ENCODE results near the gene ILK.

Gene ILK

DNA sequence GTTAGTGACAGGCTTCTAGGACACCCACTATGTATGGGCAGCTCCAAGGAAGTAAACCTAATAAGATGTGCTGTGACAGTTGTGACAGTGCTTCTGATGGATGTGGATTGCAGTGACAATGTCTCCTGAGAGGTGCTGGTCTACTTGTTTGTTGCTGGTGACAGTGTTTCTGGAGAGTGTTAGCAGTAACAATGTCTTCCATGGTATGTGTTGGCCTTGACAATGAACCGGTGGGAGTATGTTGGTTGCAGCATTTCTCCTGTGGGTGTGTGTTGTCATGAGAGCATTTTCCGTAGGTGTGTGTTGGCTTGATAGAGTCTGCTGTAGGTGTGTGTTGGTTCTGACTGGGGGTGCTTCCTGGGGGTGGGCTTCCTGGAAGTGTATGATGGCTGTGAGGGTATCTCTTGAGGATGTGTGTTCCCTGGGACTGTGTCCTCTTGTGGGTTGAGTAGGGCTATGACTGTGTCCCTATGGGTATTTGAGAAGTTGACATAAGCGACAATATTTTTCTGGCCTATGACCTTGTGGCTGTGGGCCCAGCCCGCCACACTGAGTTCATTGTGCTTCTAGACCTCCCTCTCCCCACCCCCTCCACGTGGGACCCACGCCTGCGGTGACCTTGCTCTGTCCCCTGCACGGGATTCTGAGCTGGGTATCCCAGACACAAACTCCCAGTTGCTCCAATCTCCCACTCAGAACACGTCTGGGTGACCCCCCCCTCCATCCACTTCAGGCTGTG, 50.9 kb downstream of the ILK start:
- no peak for DNase-seq (ENCODE audit: extremely low read depth in 1 of 2, low read depth in 1 of 2)

- peak in 1 of 2 donors; percentile 14 for DNase-seq (ENCODE audit: extremely low read depth in 1 of 2, low read depth in 1 of 2)
Observed at GRCh38 chr11:6655020-6655789, 51.6 kb downstream of the ILK start.

DNA sequence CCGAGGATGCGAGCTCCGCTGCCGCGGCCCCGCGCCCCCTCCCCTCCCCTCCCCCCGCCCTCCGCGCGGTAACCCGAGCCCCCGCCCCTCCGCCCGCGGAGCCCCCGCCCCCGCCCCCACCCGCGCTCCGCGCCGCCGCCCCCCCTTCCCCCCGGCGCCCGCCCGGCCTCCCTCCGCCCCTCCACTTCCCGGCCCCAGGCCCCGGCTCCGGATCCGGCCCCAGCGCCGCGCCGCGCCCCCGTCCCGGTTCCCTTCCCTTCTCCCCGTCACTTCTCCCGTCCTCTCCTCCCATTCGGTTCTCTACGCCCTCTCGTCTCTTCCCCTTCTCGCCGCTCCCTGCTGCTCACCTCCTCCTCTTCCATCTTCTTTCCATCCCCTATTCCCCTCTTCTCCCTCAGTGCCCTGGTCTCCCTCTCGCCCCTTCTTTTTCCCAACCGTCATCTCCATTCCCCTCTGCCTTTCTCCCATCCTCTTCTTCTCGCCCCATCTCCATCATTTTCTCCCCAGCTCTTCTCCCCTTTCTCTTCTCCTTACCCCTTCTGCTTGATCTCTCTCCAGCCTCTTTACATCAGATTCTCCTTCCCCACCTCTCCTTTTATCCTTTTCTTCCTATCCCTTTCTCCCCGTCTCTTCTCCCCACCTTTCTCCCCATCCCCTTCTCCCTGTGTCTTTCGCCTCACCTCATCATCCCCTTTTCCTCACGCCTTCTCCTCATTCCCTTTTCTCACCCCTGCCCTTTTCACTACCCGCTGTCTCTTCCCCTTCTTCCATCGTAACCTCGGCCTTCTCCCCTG, 52.4 kb downstream of the ILK start, which contains the start of gene DCHS1:
TSS of gene DCHS1 (minus strand) at position 20 of the 794 bp plus-strand sequence. CDS start 14,196 bp downstream, outside the sequence.
- DNase-seq (ENCODE audit: extremely low read depth in 1 of 2, low read depth in 1 of 2) = no peak

DNA sequence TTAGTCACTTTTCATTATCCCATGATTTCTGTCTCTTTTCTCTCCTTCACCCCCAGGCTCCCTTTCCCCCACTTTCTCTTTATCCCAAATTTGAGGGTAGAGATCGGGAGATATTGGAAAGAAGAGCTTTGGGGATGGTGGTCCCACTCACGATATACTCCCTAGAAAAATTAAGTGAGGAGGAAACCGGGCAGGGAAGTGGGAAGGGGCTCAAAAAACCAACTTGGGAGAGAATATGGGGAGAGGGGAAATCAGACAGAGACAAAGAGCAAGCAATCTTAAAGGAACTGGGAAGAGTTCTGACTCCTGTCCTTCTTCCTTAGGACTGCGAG, 53.0 kb downstream of the ILK start:
- DNase-seq (ENCODE audit: extremely low read depth in 1 of 2, low read depth in 1 of 2) = no peak

- DNase-seq (ENCODE audit: extremely low read depth in 1 of 2, low read depth in 1 of 2) = no peak
Observed at GRCh38 chr11:6656936-6657335, 53.4 kb downstream of the ILK start.

DNA sequence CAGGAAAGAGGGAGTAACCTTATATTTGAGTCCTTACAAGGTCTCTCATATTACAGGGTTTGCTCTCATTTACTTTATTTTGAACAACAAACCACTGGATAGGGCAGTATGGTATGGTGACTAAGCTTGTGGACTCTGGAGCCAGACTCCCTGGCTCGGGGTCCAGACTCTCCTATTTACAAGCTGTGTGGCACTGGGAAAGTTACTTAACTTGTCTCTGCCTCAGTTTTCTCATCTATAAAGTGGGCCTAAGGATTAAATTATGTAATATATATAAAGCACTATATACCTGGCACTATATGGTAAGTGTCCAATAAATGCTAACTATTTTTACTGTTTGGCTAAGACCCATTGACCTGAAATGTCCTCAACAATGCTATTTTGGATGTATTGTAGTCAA, 53.8 kb downstream of the ILK start:
- DNase-seq (ENCODE audit: extremely low read depth in 1 of 2, low read depth in 1 of 2) = no peak

DNA sequence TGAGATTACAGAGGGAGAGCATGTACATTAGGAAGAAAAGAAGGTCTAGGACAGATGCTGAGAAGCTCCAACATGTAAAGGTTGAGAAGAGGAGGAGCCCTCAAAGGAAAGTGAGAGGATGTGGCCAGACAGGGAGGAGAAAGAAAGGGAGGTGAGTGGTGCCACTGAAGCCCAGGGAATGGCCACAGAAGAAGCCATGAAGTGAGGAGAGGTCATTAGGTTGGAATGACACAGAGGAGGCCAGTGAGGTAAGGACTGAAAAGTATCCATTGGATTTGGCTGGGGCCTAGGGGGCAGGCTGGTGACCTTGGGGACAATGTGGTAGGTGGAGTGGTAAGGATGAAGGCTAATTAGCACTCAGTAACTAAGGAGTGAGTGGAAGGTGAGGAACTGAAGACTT, 55.1 kb downstream of the ILK start:
- DNase-seq (ENCODE audit: extremely low read depth in 1 of 2, low read depth in 1 of 2) = no peak

Measured in activated CD8-positive, alpha-beta memory T cell treated with anti-CD3 and anti-CD28 coated beads for 1 hour (primary cell).